Osteocyte (in vitro differentiated cells): ENCODE results near the gene APBA2. TPM values are rescaled to one million over a fixed set of nuclear protein-coding genes. Genes with fewer than 3 reads are reported as not detected.

Experiments used
- DNase-seq: peaks from one replicate; pipeline ENCODE4 v3.0.0; 2021; ENCODE audit warnings: mixed read lengths; ENCODE audit not compliant: unreplicated experiment; ENCODE audit errors: extremely low spot score
- H3K27ac Mint-ChIP-seq: one replicate; pipeline ENCODE4 v1.8.0; 2021; ENCODE audit warnings: mild to moderate bottlenecking, mixed read lengths; ENCODE audit not compliant: unreplicated experiment
- H3K27me3 Mint-ChIP-seq: one replicate; pipeline ENCODE4 v1.8.0; 2021; ENCODE audit warnings: mixed read lengths; ENCODE audit not compliant: unreplicated experiment
- H3K36me3 Mint-ChIP-seq: one replicate; pipeline ENCODE4 v1.8.0; 2021; ENCODE audit warnings: mixed read lengths; ENCODE audit not compliant: unreplicated experiment
- H3K4me1 Mint-ChIP-seq: one replicate; pipeline ENCODE4 v1.8.0; 2021; ENCODE audit warnings: mixed read lengths; ENCODE audit not compliant: unreplicated experiment
- H3K4me3 Mint-ChIP-seq: one replicate; pipeline ENCODE4 v1.8.0; 2021; ENCODE audit warnings: mild to moderate bottlenecking, moderate library complexity, mixed read lengths; ENCODE audit not compliant: unreplicated experiment
- H3K9me3 Mint-ChIP-seq: one replicate; pipeline ENCODE4 v1.8.0; 2021; ENCODE audit warnings: mixed read lengths; ENCODE audit not compliant: unreplicated experiment
- CTCF ChIP-seq: fragments of 200-600 bp; sonication (generic); IDR thresholded peaks from 2 replicates; pipeline ENCODE4 v1.5.0; 2021; ENCODE audit warnings: antibody characterized with exemption, mild to moderate bottlenecking, moderate library complexity
- total RNA-seq: library from RNA; stranded (reverse); gene quantifications from 2 replicates; pipeline ENCODE4 v1.2.1, GENCODE V29; 2021

Gene APBA2
- total RNA-seq, 1 donor from 2014 or later: 23.5 TPM

- Mint-ChIP-seq H3K4me1 (peaks cover 11% of the 10 kb centered on the region), H3K27ac (no peak overlapping the region), H3K9me3 (no peaks in the 10 kb centered on the region), H3K27me3 (no peaks in the 10 kb centered on the region), H3K36me3 (peaks cover 3% of the 10 kb centered on the region), H3K4me3 (no peak overlapping the region)
- no peak for TF ChIP-seq CTCF
- no peak for DNase-seq
Measured at GRCh38 chr15:29113336-29114220, 227.8 kb downstream of the APBA2 start.

GRCh38 chr15:29114221-29115092, 228.7 kb downstream of the APBA2 start:
- H3K36me3 Mint-ChIP-seq: no peaks in the 10 kb centered on the region
- DNase-seq: no peak
- H3K4me3 Mint-ChIP-seq: peak overlapping the region; percentile 23
- TF ChIP-seq CTCF: no peak
- H3K9me3 Mint-ChIP-seq: no peaks in the 10 kb centered on the region
- no peaks in the 10 kb centered on the region for H3K27me3 Mint-ChIP-seq
- no peak overlapping the region for H3K27ac Mint-ChIP-seq
- H3K4me1 Mint-ChIP-seq: peaks cover 11% of the 10 kb centered on the region

GRCh38 chr15:29115093-29115991, 229.6 kb downstream of the APBA2 start:
- H3K4me1 Mint-ChIP-seq: peaks cover 11% of the 10 kb centered on the region
- DNase-seq: no peak
- H3K4me3 Mint-ChIP-seq: peak overlapping the region; percentile 66
- H3K27ac Mint-ChIP-seq: no peak overlapping the region
- H3K36me3 Mint-ChIP-seq: no peaks in the 10 kb centered on the region
- no peaks in the 10 kb centered on the region for H3K27me3 Mint-ChIP-seq
- peak; percentile 71 for TF ChIP-seq CTCF
- no peaks in the 10 kb centered on the region for H3K9me3 Mint-ChIP-seq

- peaks cover 11% of the 10 kb centered on the region for H3K4me1 Mint-ChIP-seq
- H3K4me3 Mint-ChIP-seq: no peak overlapping the region
- no peak overlapping the region for H3K27ac Mint-ChIP-seq
- no peaks in the 10 kb centered on the region for H3K36me3 Mint-ChIP-seq
- TF ChIP-seq CTCF: no peak
- no peak for DNase-seq
- H3K27me3 Mint-ChIP-seq: no peaks in the 10 kb centered on the region
- no peaks in the 10 kb centered on the region for H3K9me3 Mint-ChIP-seq
Measured at GRCh38 chr15:29116970-29117700, 231.4 kb downstream of the APBA2 start.
